B cell (primary cell): ENCODE data around the gene DAPP1. TPM values are rescaled to one million over a fixed set of nuclear protein-coding genes. Genes with fewer than 3 reads are reported as not detected.

Experiments used
- ATAC-seq: fragments of 200-7000 bp; cut with Tn5 transposase; one replicate; pipeline ENCODE4 v1.10.0; 2021; ENCODE audit warnings: low read depth, mild to moderate bottlenecking, moderate number of reproducible peaks, moderate library complexity
- CTCF ChIA-PET: fragments of 350-600 bp; sonication (Branson Sonifier 250); formaldehyde crosslinking; loops from one replicate; lab custom pipeline; 2021; ENCODE audit warnings: antibody characterized with exemption, inconsistent platforms; lab: Charles Lee
- POLR2A ChIA-PET: fragments of 350-600 bp; sonication (Branson Sonifier 250); formaldehyde crosslinking; loops from one replicate; lab custom pipeline; 2021; ENCODE audit warnings: antibody characterized with exemption; lab: Charles Lee
- DNase-seq: peaks from one replicate; pipeline ENCODE4 v3.0.0; 2013
- H2AFZ ChIP-seq: 2 replicates; pipeline ENCODE4 v1.6.1; 2012; ENCODE audit warnings: mild to moderate bottlenecking, low read depth, low read length; ENCODE audit not compliant: insufficient read depth, poor library complexity, severe bottlenecking
- H3K27ac ChIP-seq, 2 donors: 1 replicate in 1 of 2; 2 replicates in 1 of 2; pipeline ENCODE4 v1.5.1; 2012 to 2013; ENCODE audit warnings: low read length in 2 of 2, mild to moderate bottlenecking in 2 of 2, moderate library complexity in 1 of 2
- H3K27me3 ChIP-seq, 4 experiments: fragments of 200-600 bp in 1 of 4; sonication (generic) in 1 of 4; replicated peaks in 1 of 4; 1 replicate in 2 of 4; 2 replicates in 2 of 4; pipeline versions ENCODE4 v1.6.1 to v1.7.0; 2013 to 2016; ENCODE audit warnings: low read length in 3 of 4, mild to moderate bottlenecking in 2 of 4, mixed read lengths in 1 of 4, moderate library complexity in 1 of 4; ENCODE audit not compliant: insufficient read depth in 4 of 4, control insufficient read depth in 3 of 4; ENCODE audit errors: control extremely low read depth in 1 of 4
- H3K36me3 ChIP-seq, 2 experiments: replicated peaks in 1 of 2; 1 replicate in 1 of 2; 2 replicates in 1 of 2; pipeline versions ENCODE4 v1.6.1 to v1.7.1; 2013; ENCODE audit warnings: low read length in 1 of 2; ENCODE audit not compliant: insufficient read depth in 2 of 2, control insufficient read depth in 1 of 2; ENCODE audit errors: control extremely low read depth in 1 of 2, extremely low read depth in 1 of 2
- H3K4me1 ChIP-seq, 2 donors: fragments of 200-600 bp in 1 of 2; sonication (generic) in 1 of 2; 1 replicate in 1 of 2; 2 replicates in 1 of 2; pipeline versions ENCODE4 v1.5.1 to v1.6.1; 2013 to 2017; ENCODE audit warnings: low read length in 2 of 2; ENCODE audit not compliant: control insufficient read depth in 2 of 2, insufficient read depth in 2 of 2
- H3K4me2 ChIP-seq: replicated peaks from 2 replicates; pipeline ENCODE3; 2012; ENCODE audit warnings: mild to moderate bottlenecking, low read depth, low read length; ENCODE audit not compliant: poor library complexity, severe bottlenecking
- H3K4me3 ChIP-seq, 5 experiments: fragments of 200-600 bp in 1 of 5; sonication (generic) in 1 of 5; 1 replicate in 3 of 5; 2 replicates in 2 of 5; pipeline versions ENCODE4 v1.5.1 to v1.7.0; 2011 to 2016; ENCODE audit warnings: low read length in 4 of 5, mild to moderate bottlenecking in 4 of 5, low read depth in 2 of 5, control low read depth in 1 of 5, moderate library complexity in 1 of 5; ENCODE audit not compliant: insufficient read depth in 1 of 5; ENCODE audit errors: control extremely low read depth in 1 of 5, extremely low read depth in 1 of 5
- H3K79me2 ChIP-seq: fragments of 200-600 bp; sonication (generic); one replicate; pipeline ENCODE4 v1.6.0; 2016; ENCODE audit warnings: low read length; ENCODE audit not compliant: control insufficient read depth, insufficient read depth
- H3K9ac ChIP-seq: fragments of 200-600 bp; sonication (generic); 2 replicates; pipeline ENCODE4 v1.6.1; 2017; ENCODE audit warnings: mild to moderate bottlenecking, low read length, moderate library complexity
- H3K9me3 ChIP-seq, 3 donors: one replicate each; pipeline versions ENCODE4 v1.6.1 to v1.7.1; 2013; ENCODE audit warnings: low read length in 2 of 3; ENCODE audit not compliant: control insufficient read depth in 2 of 3, insufficient read depth in 1 of 3; ENCODE audit errors: control extremely low read depth in 1 of 3
- H4K20me1 ChIP-seq: 2 replicates; pipeline ENCODE4 v1.6.0; 2012; ENCODE audit warnings: mild to moderate bottlenecking, low read length; ENCODE audit not compliant: insufficient read depth, control insufficient read depth, poor library complexity, severe bottlenecking
- H3K27ac Mint-ChIP-seq: one replicate; pipeline ENCODE4 v1.8.0; 2021; ENCODE audit warnings: mixed read lengths
- H3K27me3 Mint-ChIP-seq: one replicate; pipeline ENCODE4 v1.8.0; 2021; ENCODE audit warnings: mixed read lengths
- H3K4me1 Mint-ChIP-seq: one replicate; pipeline ENCODE4 v1.8.0; 2021; ENCODE audit warnings: mixed read lengths
- H3K4me3 Mint-ChIP-seq: one replicate; pipeline ENCODE4 v1.8.0; 2021; ENCODE audit warnings: mixed read lengths
- H3K9me3 Mint-ChIP-seq: one replicate; pipeline ENCODE4 v1.8.0; 2022; ENCODE audit warnings: mixed read lengths; ENCODE audit not compliant: insufficient read depth
- CTCF ChIP-seq: fragments of 200-600 bp; IDR thresholded peaks from one replicate; pipeline ENCODE4 v1.8.0; 2022; ENCODE audit warnings: antibody characterized with exemption, mild to moderate bottlenecking
- EZH2 ChIP-seq: IDR thresholded peaks from 2 replicates; pipeline ENCODE4 v1.6.1; 2012; ENCODE audit warnings: borderline replicate concordance, low read depth, mild to moderate bottlenecking, moderate library complexity, low read length; ENCODE audit not compliant: insufficient read depth, poor library complexity, severe bottlenecking
- WGBS: methylation state at CpG from one replicate; pipeline ENCODE4 v1.1.5; 2013; ENCODE audit warnings: missing lambda C conversion rate; ENCODE audit not compliant: insufficient coverage; 5-methylcytosine and 5-hydroxymethylcytosine counted together
- intact Hi-C: fragments of 100-400 bp; cut with micrococcal nuclease; formaldehyde crosslinking; loops from one replicate; pipeline ENCODE4 v1.10.0; 2022
- polyA plus RNA-seq: library from polyadenylated mRNA; depleted of rRNA; stranded (reverse); fragments of >200 nt; gene quantifications from 2 replicates; pipeline ENCODE4 v1.2.3, GENCODE V29; 2012
- total RNA-seq, 2 donors: library from RNA; stranded (reverse); fragments of 120-200 nt in 1 of 2; gene quantifications; 1 replicate in 1 of 2; 2 replicates in 1 of 2; pipeline versions ENCODE4 v1.2.3 to v1.2.4, GENCODE V29; 2013 to 2022

Gene DAPP1
- total and polyA plus RNA-seq, 2 donors (not counting 1 experiment from before 2014, with no cell fraction given) = 82.5 to 166 TPM

- no peaks in the 10 kb centered on the region for H3K27me3 ChIP-seq
- Mint-ChIP-seq H3K9me3 (no peaks in the 10 kb centered on the region), H3K4me1 (peaks cover 56% of the 10 kb centered on the region), H3K27ac (no peak overlapping the region), H3K4me3 (no peak overlapping the region), H3K27me3 (no peaks in the 10 kb centered on the region)
- TF ChIP-seq CTCF (no peak), EZH2 (no peak)
- H3K79me2 ChIP-seq = peaks cover 14% of the 10 kb centered on the region
- CTCF ChIA-PET = no interaction called here
- H4K20me1 ChIP-seq = peaks cover 58% of the 10 kb centered on the region
- POLR2A ChIA-PET = no interaction called here
- H3K4me3 ChIP-seq = no peak overlapping the region
- ATAC-seq = no peak
- peaks cover 21 to 32% of the 10 kb centered on the region in 2 donors for H3K4me1 ChIP-seq
- H3K9ac ChIP-seq = no peak overlapping the region
- H3K27ac ChIP-seq = no peak overlapping the region
- no peak overlapping the region for H2AFZ ChIP-seq
- 100% methylated on average over 1 of the region's 7 CpGs for WGBS
- H3K9me3 ChIP-seq = no peaks in the 10 kb centered on the region
- no peak overlapping the region for H3K4me2 ChIP-seq
- intact Hi-C loops = no loop called here
- H3K36me3 ChIP-seq = peaks cover 1 to 62% of the 10 kb centered on the region in 2 experiments
- no peak for DNase-seq
These were observed 27.4 kb downstream of the DAPP1 start for GRCh38 chr4:99844048-99844447.

- peaks cover 1 to 57% of the 10 kb centered on the region in 2 experiments for H3K36me3 ChIP-seq
- H3K9me3 Mint-ChIP-seq = no peaks in the 10 kb centered on the region
These were observed 28.6 kb downstream of the DAPP1 start for GRCh38 chr4:99845179-99845578.

More at GRCh38 chr4:99845179-99845578, 28.6 kb downstream of the DAPP1 start:
- ATAC-seq (no peak), DNase-seq (no peak)
- Histone ChIP-seq H3K9ac (no peak overlapping the region), H3K4me3 (no peak overlapping the region), H3K79me2 (peaks cover 13% of the 10 kb centered on the region), H4K20me1 (peaks cover 55% of the 10 kb centered on the region), H3K9me3 (no peaks in the 10 kb centered on the region), H3K27ac (no peak overlapping the region), H3K27me3 (no peaks in the 10 kb centered on the region), H3K4me2 (no peak overlapping the region), H2AFZ (no peak overlapping the region), H3K4me1 (peaks cover 21 to 32% of the 10 kb centered on the region in 2 donors)
- no peak for TF ChIP-seq EZH2
- TF ChIP-seq CTCF = no peak
- POLR2A ChIA-PET = no interaction called here
- no CpG with 5 or more reads among the region's 1 CpG for WGBS
- CTCF ChIA-PET = interaction anchor here (0.8 to 1.6 kb wide), 2 partner anchors 27 to 34 kb away, joined by 3 to 4 read pairs; no protein-coding TSS in a partner anchor
- peak overlapping the region; percentile 68 for H3K27ac Mint-ChIP-seq
- H3K4me3 Mint-ChIP-seq = no peak overlapping the region
- intact Hi-C loops = no loop called here
- peaks cover 61% of the 10 kb centered on the region for H3K4me1 Mint-ChIP-seq
- no peaks in the 10 kb centered on the region for H3K27me3 Mint-ChIP-seq
